ENCODE results near the gene EML3. TPM values are rescaled to one million over a fixed set of nuclear protein-coding genes. Genes with fewer than 3 reads are reported as not detected.

EML3 gene
- total and polyA plus RNA-seq, 2 of the 13 experiments (the other 11 are each of a cell fraction or from before 2014, with no cell fraction given): 10.6 to 12.3 TPM

- peak; percentile 84; the same call in 1 of the 2 replicates for TF ChIP-seq ZNF337 (CRISPR knock-in tag; IDR thresholded peaks at IDR 0.05; ENCODE audit: borderline replicate concordance, low read depth)
- TF ChIP-seq ZNF768 (CRISPR knock-in tag; IDR thresholded peaks at IDR 0.05): no peak
- no peak for TF ChIP-seq PLSCR1 (CRISPR knock-in tag; IDR thresholded peaks at IDR 0.05; ENCODE audit: borderline replicate concordance)
- TF ChIP-seq JUND (CRISPR knock-in tag; IDR thresholded peaks at IDR 0.05): peak; percentile 91
- peak; percentile 36; the same call in 1 of the 2 replicates for TF ChIP-seq SIX4 (CRISPR knock-in tag; IDR thresholded peaks at IDR 0.05)
- TF ChIP-seq ARID4A (CRISPR knock-in tag; IDR thresholded peaks at IDR 0.05; ENCODE audit: borderline replicate concordance): peak; percentile 97
- TF ChIP-seq AHR (CRISPR knock-in tag; IDR thresholded peaks at IDR 0.05): peak; percentile 30; the same call in 1 of the 2 replicates
- TF ChIP-seq ZNF142 (CRISPR knock-in tag; IDR thresholded peaks at IDR 0.05): peak; percentile 24; the same call in 1 of the 2 replicates
- no peak for TF ChIP-seq ZNF75D (CRISPR knock-in tag; IDR thresholded peaks at IDR 0.05; ENCODE audit: borderline replicate concordance)
- peak; percentile 64; the same call in 1 of the 2 replicates for TF ChIP-seq KMT2B (CRISPR knock-in tag; IDR thresholded peaks at IDR 0.05)
- TF ChIP-seq JUN (CRISPR knock-in tag; IDR thresholded peaks at IDR 0.05): no peak
- TF ChIP-seq THAP9 (CRISPR knock-in tag; IDR thresholded peaks at IDR 0.05; ENCODE audit: borderline replicate concordance): peak; percentile 85; the same call in 1 of the 2 replicates
- peak; percentile 83 for TF ChIP-seq ATF3 (CRISPR knock-in tag; IDR thresholded peaks at IDR 0.05)
Observed at GRCh38 chr11:62621567-62622470, 9.2 kb upstream of the EML3 start, which contains the start of gene B3GAT3 (continued).

All from HepG2 (cell line).